Subcutaneous abdominal adipose tissue (tissue), 5 donors: Measurements from ENCODE around the gene WDR91.

ENCODE experiments used
- H3K27ac ChIP-seq: one replicate; pipeline ENCODE4 v1.7.0; 2013; ENCODE audit warnings: low read depth, mild to moderate bottlenecking, inconsistent platforms, low read length, moderate library complexity
- H3K27me3 ChIP-seq, 5 donors: one replicate each; pipeline ENCODE4 v1.7.0; 2013; ENCODE audit warnings: low read length in 5 of 5, inconsistent platforms in 1 of 5; ENCODE audit not compliant: control insufficient read depth in 5 of 5, insufficient read depth in 4 of 5
- H3K36me3 ChIP-seq, 5 donors: one replicate each; pipeline ENCODE4 v1.7.0; 2013; ENCODE audit warnings: low read length in 5 of 5; ENCODE audit not compliant: control insufficient read depth in 5 of 5, insufficient read depth in 5 of 5
- H3K4me1 ChIP-seq, 5 donors: one replicate each; pipeline ENCODE4 v1.7.0; 2013; ENCODE audit warnings: low read length in 5 of 5, mild to moderate bottlenecking in 3 of 5, moderate library complexity in 1 of 5; ENCODE audit not compliant: control insufficient read depth in 5 of 5, insufficient read depth in 5 of 5
- H3K4me3 ChIP-seq, 5 donors: one replicate each; pipeline ENCODE4 v1.7.0; 2013; ENCODE audit warnings: low read length in 5 of 5, low read depth in 1 of 5
- H3K9ac ChIP-seq, 5 donors: one replicate each; pipeline ENCODE4 v1.7.0; 2013; ENCODE audit warnings: low read length in 5 of 5, mild to moderate bottlenecking in 4 of 5, moderate library complexity in 3 of 5
- H3K9me3 ChIP-seq, 5 donors: one replicate each; pipeline ENCODE4 v1.7.0; 2013; ENCODE audit warnings: low read length in 5 of 5; ENCODE audit not compliant: control insufficient read depth in 5 of 5
- donor health status: healthy.
- donor health status: healthy.
- donor health status: healthy.
- donor health status: healthy.
- donor health status: healthy.

Gene WDR91

DNA sequence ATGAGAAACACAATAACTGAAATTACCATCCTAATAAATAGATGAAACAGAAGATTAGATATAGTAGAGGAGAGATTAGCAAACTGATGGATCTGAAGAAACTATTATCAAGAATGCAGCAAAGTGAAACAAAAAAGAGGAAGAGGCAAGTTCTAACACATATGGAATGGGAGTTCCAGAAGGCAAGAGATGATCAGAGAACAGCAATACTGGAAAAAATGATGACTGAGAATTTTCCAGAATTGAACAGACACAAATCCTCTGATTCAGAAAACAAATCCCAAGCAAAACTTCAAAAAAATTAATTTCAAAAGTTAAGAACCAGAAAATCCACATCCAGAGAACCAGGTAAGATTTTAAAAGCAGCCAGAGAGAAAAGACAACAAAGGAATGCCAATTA is 20.6 kb downstream of the WDR91 start:
- H3K27me3 ChIP-seq, result no peaks in the 10 kb centered on the region
- H3K9ac ChIP-seq, result no peak overlapping the region
- peaks cover 2 to 18% (median 11%) of the 10 kb centered on the region in 5 donors for H3K4me1 ChIP-seq
- H3K4me3 ChIP-seq, result no peak overlapping the region
- peaks cover 7 to 83% (median 66%) of the 10 kb centered on the region in 5 donors for H3K36me3 ChIP-seq
- no peaks in the 10 kb centered on the region for H3K9me3 ChIP-seq
- no peak overlapping the region for H3K27ac ChIP-seq

DNA sequence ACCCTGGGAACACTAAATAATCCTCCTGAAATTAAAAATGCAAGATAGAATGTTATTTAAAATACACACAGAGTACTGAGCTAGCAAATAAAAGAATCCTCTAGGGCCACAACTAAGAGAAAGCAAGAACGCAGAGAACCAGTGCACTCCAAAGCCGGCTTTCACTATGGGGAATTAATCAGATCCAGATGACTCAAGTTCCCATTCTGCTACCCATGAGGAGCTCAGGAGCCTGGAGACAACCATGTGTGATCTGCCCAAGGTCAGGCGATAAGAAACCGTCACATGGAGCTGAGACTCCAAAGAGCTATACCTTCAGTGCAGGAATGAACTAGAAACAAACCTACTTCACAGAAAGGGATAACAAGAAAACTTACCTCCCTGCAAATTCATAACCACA is 21.4 kb downstream of the WDR91 start:
- H3K36me3 ChIP-seq, result peaks cover 7 to 85% (median 71%) of the 10 kb centered on the region in 5 donors

DNA sequence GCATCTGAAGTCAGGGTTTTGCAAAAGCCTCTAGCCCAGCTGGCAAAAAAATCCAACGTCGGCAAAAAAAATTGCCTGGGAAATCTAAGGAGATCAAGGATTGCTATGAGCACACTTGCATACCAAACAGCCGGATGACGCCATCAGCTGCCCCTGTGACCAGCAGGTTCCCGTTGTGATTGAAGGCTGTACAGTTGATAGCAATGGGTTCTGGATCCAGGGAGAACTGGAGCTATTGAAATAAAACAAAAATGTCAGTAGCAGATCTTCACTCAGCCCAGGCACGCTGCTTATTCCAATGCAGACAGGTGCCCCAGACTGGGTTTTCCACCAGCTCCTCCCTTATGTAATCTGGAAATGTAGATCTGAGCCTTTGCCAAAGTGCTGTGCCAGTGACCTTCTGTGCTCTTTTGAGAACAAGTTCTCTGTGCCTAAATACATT is 22.1 kb downstream of the WDR91 start:
- no peaks in the 10 kb centered on the region for H3K9me3 ChIP-seq
- H3K27ac ChIP-seq, result no peak overlapping the region
- H3K4me3 ChIP-seq, result no peak overlapping the region
- peaks cover 7 to 85% (median 69%) of the 10 kb centered on the region in 5 donors for H3K36me3 ChIP-seq
- no peak overlapping the region for H3K9ac ChIP-seq
- no peaks in the 10 kb centered on the region for H3K27me3 ChIP-seq
- H3K4me1 ChIP-seq, result peaks cover 2 to 14% (median 10%) of the 10 kb centered on the region in 5 donors

More for the DNA sequence above, 21.4 kb downstream of the WDR91 start:
- peaks cover 2 to 18% (median 10%) of the 10 kb centered on the region in 5 donors for H3K4me1 ChIP-seq
- H3K9ac ChIP-seq, result no peak overlapping the region
- H3K27me3 ChIP-seq, result no peaks in the 10 kb centered on the region
- no peak overlapping the region for H3K4me3 ChIP-seq
- H3K9me3 ChIP-seq, result no peaks in the 10 kb centered on the region
- no peak overlapping the region for H3K27ac ChIP-seq

DNA sequence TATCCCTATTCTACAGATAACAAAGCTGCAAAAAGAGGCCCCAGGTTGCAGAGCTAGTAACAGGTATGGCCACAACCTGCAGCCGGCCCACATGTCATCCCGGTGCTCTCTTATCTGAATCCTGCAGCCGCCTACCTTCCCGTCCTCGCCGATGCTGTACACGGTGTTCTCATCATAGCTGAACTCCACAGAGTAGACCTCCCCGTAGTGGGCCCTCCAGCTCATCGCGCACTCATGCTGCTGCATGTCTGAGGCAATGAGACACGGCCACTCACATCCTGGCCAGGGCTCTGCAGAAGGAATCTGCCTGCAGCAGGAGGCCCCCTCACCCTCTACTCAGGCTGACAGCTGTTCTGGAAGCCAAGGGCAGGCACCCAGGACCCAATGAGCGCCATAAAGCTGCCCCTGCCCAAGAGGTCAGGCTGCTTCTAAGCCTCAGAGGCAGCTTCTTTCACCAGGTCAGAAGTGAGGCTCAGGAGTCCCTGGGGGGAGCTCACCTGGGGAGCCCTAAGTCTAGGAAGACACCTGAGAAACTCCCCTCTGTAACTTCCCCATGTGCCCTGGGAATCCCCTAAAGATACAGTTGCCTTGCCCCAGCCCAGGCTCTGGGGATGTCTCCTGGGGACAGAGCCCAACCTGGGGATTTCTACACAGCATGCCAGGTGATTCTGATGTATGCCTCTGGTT is 22.9 kb downstream of the WDR91 start:
- Histone ChIP-seq H3K9ac (no peak overlapping the region), H3K4me3 (no peak overlapping the region), H3K27ac (no peak overlapping the region), H3K9me3 (peaks cover 0 to 4% (median 0%) of the 10 kb centered on the region in 5 donors), H3K27me3 (no peaks in the 10 kb centered on the region), H3K4me1 (peaks cover 2 to 13% (median 9%) of the 10 kb centered on the region in 5 donors), H3K36me3 (peaks cover 13 to 84% (median 70%) of the 10 kb centered on the region in 5 donors)

DNA sequence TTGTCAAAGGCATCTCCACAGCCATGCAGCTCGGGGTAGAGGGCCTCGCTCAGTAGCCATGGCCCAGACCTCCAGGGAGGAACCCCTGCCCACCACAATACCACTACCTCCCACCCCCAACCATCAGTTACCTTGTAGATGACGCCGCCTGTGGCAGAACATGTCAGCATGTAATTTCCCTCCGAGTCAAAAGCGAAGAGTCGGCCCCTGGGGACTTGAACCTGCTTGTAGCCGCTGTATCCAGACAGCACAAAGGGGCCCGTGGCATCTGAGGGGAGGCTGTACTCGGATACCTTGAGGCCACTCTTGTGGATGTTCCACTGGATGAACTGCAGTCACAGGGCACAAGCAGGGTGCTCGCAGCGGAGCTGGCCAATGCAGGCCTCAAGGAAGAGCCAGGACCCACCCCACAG is 24.5 kb downstream of the WDR91 start:
- no peak overlapping the region for H3K27ac ChIP-seq
- no peak overlapping the region for H3K4me3 ChIP-seq
- peaks cover 15 to 84% (median 73%) of the 10 kb centered on the region in 5 donors for H3K36me3 ChIP-seq
- H3K9ac ChIP-seq, result no peak overlapping the region
- H3K9me3 ChIP-seq, result peaks cover 4 to 20% (median 12%) of the 10 kb centered on the region in 5 donors
- H3K4me1 ChIP-seq, result peaks cover 2 to 13% (median 9%) of the 10 kb centered on the region in 5 donors
- no peaks in the 10 kb centered on the region for H3K27me3 ChIP-seq

DNA sequence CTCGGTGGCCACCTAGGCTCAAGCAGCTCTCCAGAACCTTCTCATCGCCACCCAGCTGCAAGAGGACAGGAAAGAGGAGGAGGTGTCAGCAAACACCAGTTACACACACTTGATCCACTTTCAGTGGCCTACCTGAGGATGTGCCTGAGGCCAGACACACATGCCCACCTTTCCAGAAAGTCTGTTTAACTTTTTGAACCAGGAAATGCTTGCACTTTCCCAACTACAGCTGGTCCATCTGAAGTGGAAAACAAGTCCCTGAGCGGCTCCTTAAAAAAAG is 25.1 kb downstream of the WDR91 start:
- Histone ChIP-seq H3K27me3 (no peaks in the 10 kb centered on the region), H3K9me3 (peaks cover 9 to 26% (median 18%) of the 10 kb centered on the region in 5 donors), H3K36me3 (peaks cover 18 to 86% (median 78%) of the 10 kb centered on the region in 5 donors), H3K4me3 (no peak overlapping the region), H3K27ac (no peak overlapping the region), H3K9ac (no peak overlapping the region), H3K4me1 (peaks cover 2 to 13% (median 9%) of the 10 kb centered on the region in 5 donors)

DNA sequence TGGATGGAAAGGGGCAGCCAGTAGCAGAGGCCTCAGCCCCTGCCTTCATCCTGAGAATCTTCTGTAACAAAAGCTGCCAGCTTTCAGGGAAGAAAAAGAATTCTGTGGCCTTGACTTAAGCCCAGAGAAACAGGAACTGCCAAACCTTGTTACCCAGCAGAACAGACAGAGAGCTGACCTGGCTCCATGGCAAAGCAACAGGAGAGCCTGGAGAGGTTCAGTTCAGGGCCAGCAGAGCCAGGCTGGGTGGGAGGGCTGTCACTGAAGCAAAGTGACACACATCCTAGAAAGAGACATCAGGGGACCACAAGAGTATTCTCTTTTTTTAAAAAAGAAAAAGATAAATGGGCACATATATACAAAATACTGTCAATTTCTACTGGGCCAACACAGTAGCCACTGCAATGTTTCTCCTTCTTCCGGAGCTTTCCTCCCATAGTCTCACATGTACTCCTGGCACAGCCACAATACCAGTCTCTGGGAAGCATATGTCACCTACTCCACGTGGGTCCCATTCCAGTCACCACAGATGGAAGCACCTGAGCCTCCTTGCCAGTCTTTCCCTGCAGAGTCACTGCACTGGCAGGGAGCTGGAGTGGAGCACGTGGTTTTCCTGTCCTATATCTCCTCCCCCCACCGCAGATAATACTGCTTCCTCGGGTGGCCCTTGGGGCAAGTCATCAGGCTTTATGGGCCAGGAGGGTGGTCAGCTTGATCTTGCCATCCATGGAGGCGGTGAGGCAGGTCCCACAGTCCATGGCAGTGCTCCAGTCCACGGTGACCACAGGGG is 25.7 kb downstream of the WDR91 start:
- Histone ChIP-seq H3K9me3 (peaks cover 15 to 32% (median 23%) of the 10 kb centered on the region in 5 donors), H3K27me3 (no peaks in the 10 kb centered on the region), H3K36me3 (peaks cover 23 to 86% (median 78%) of the 10 kb centered on the region in 5 donors), H3K9ac (no peak overlapping the region), H3K27ac (no peak overlapping the region), H3K4me3 (no peak overlapping the region), H3K4me1 (peaks cover 2 to 13% (median 9%) of the 10 kb centered on the region in 5 donors)

DNA sequence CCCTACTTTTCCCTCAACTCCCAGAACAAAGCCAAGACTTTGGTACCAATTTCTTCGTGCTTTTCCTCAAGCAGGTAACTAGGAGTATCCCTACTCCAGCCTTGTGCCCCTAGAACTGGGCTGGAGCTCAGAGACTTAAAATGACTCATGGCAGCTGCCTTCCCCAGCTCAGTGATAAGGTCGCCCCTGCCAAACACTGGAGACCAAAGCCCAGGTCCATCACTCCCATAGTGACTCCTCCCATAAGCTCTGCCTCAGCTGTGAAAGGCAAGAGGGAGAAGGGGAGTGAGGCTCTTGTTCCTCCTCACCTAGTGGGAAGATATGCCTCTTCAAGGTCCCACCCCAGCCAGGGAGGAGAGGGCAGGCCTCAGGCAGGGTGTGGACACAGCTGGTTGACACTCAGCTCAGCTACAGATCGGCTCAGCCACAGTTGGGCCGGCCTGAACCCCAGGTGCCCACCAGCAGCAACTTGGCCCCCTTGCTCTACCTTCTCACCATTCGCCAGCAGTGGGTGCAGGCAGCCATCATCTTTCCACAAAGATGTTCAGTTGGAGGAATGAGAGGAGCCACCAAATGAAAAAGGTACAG is 27.0 kb downstream of the WDR91 start:
- H3K4me3 ChIP-seq, result no peak overlapping the region
- no peaks in the 10 kb centered on the region for H3K27me3 ChIP-seq
- peaks cover 0 to 5% (median 3%) of the 10 kb centered on the region in 5 donors for H3K4me1 ChIP-seq
- peaks cover 24 to 88% (median 82%) of the 10 kb centered on the region in 5 donors for H3K36me3 ChIP-seq
- H3K9ac ChIP-seq, result no peak overlapping the region
- peaks cover 15 to 45% (median 35%) of the 10 kb centered on the region in 5 donors for H3K9me3 ChIP-seq
- no peak overlapping the region for H3K27ac ChIP-seq

DNA sequence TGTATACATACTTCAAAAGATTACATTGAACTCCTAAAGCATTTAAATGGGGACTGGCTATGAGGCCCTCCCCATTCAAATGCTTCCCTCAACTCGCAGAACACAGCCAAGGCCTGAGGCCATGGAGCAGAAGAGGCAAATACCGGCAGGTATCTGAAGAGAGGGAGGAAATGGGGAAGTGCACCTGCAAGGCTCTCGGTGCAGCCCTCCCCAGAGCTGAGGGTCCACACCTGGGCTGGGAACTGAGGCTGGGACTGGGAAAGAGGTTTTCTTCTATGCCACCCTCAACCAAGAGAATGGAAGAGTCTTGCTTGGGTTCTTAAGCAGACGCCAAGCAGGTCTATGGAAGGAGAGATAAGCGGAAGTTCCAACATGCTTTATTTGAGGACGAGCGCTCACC is 27.8 kb downstream of the WDR91 start:
- H3K9ac ChIP-seq, result no peak overlapping the region
- peaks cover 24 to 79% (median 76%) of the 10 kb centered on the region in 5 donors for H3K36me3 ChIP-seq
- peaks cover 15 to 45% (median 36%) of the 10 kb centered on the region in 5 donors for H3K9me3 ChIP-seq
- H3K27ac ChIP-seq, result no peak overlapping the region
- H3K27me3 ChIP-seq, result no peaks in the 10 kb centered on the region
- no peaks in the 10 kb centered on the region for H3K4me1 ChIP-seq
- H3K4me3 ChIP-seq, result no peak overlapping the region
